Activated CD8-positive, alpha-beta memory T cell treated with anti-CD3 and anti-CD28 coated beads, Interleukin-2, amount 50 U/mL, for 24 hours (primary cell): ENCODE measurements around the gene CAPRIN2.

Experiments
- DNase-seq: peaks from one replicate; pipeline ENCODE4 v3.0.0-alpha.2; 2020; ENCODE audit errors: extremely low read depth

Gene CAPRIN2

GRCh38 chr12:30761730-30762129, 7.0 kb upstream of the CAPRIN2 start:
- no peak for DNase-seq

GRCh38 chr12:30757316-30757715, 2.6 kb upstream of the CAPRIN2 start:
- DNase-seq: no peak

GRCh38 chr12:30756074-30756473, 1.3 kb upstream of the CAPRIN2 start:
- DNase-seq: no peak

GRCh38 chr12:30755395-30755762, 628 bp upstream of the CAPRIN2 start:
- no peak for DNase-seq

GRCh38 chr12:30754383-30754749, 385 bp downstream of the CAPRIN2 start:
- no peak for DNase-seq

GRCh38 chr12:30753751-30754382, 884 bp downstream of the CAPRIN2 start:
- DNase-seq: no peak

- DNase-seq: no peak
Observed at GRCh38 chr12:30753233-30753632, 1.5 kb downstream of the CAPRIN2 start.

- no peak for DNase-seq
Observed at GRCh38 chr12:30752255-30752654, 2.5 kb downstream of the CAPRIN2 start.

- no peak for DNase-seq
Observed at GRCh38 chr12:30748147-30748546, 6.6 kb downstream of the CAPRIN2 start.

- DNase-seq: no peak
Observed at GRCh38 chr12:30746190-30746589, 8.6 kb downstream of the CAPRIN2 start.

GRCh38 chr12:30744321-30744720, 10.4 kb downstream of the CAPRIN2 start:
- DNase-seq: no peak

- no peak for DNase-seq
Observed at GRCh38 chr12:30740274-30740673, 14.5 kb downstream of the CAPRIN2 start.

GRCh38 chr12:30739020-30739419, 15.7 kb downstream of the CAPRIN2 start:
- no peak for DNase-seq

- DNase-seq: no peak
Observed at GRCh38 chr12:30732954-30733637, 21.7 kb downstream of the CAPRIN2 start.

- no peak for DNase-seq
Observed at GRCh38 chr12:30730011-30730410, 24.7 kb downstream of the CAPRIN2 start.

GRCh38 chr12:30729547-30729946, 25.2 kb downstream of the CAPRIN2 start:
- no peak for DNase-seq

GRCh38 chr12:30726647-30727046, 28.1 kb downstream of the CAPRIN2 start:
- no peak for DNase-seq

GRCh38 chr12:30725739-30726138, 29.0 kb downstream of the CAPRIN2 start:
- no peak for DNase-seq

- no peak for DNase-seq
Observed at GRCh38 chr12:30719060-30719459, 35.7 kb downstream of the CAPRIN2 start.

- DNase-seq: no peak
Observed at GRCh38 chr12:30707613-30708342, 47.0 kb downstream of the CAPRIN2 start.

- no peak for DNase-seq
Observed at GRCh38 chr12:30706476-30706875, 48.3 kb downstream of the CAPRIN2 start.

- no peak for DNase-seq
Observed at GRCh38 chr12:30701056-30701455, 53.7 kb downstream of the CAPRIN2 start.
